ENCODE measurements around the gene SAA1. TPM values are rescaled to one million over a fixed set of nuclear protein-coding genes. Genes with fewer than 3 reads are reported as not detected.

Gene SAA1
- total and polyA plus RNA-seq, 9 of the 15 experiments (the other 6 are each of a cell fraction or from before 2014, with no cell fraction given) = 6.3 TPM; not detected in 8

GRCh38 chr11:18230859-18231258 is 35.2 kb upstream of the SAA1 start:
- ChIA-PET POLR2A (interaction anchor here (0.6 to 1.5 kb wide), 3 partner anchors 13 to 53 kb away, joined by 3 to 5 read pairs (median 3); no protein-coding TSS in a partner anchor), CTCF (ENCODE audit: low intra/inter-chr PET ratio) (no interaction called here)
- Histone ChIP-seq H4K20me1 (replicated peaks; ENCODE audit: control insufficient read depth, insufficient read depth, low read length) (no peaks in the 10 kb centered on the region), H3K9me1 (ENCODE audit: control insufficient read depth, insufficient read depth, low read length) (no peaks in the 10 kb centered on the region), H2AFZ (ENCODE audit: low read depth, low read length) (no peak overlapping the region), H3K79me2 (ENCODE audit: control insufficient read depth, insufficient read depth, low read length) (no peaks in the 10 kb centered on the region), H3K9ac (ENCODE audit: insufficient read depth in 1 of 2, low read depth in 2 of 2, low read length in 2 of 2) (no peak overlapping the region), H3K9me3 (replicated peaks; ENCODE audit: control insufficient read depth, insufficient read depth, low read depth, low read length) (no peaks in the 10 kb centered on the region), H3K4me2 (ENCODE audit: insufficient read depth, low read length) (no peak overlapping the region), H3K27ac (ENCODE audit: extremely low read depth, low read depth, low read length) (no peak overlapping the region), H3K4me1 (replicated peaks in 1 of 2; ENCODE audit: control insufficient read depth in 2 of 2, insufficient read depth in 2 of 2, low read length in 2 of 2) (no peaks in the 10 kb centered on the region), H3K4me3 (no peak overlapping the region), H3K27me3 (ENCODE audit: control insufficient read depth in 2 of 2, insufficient read depth in 2 of 2, low read length in 2 of 2) (peaks cover 4 to 11% of the 10 kb centered on the region in 2 experiments; a peak in 3 of 5 replicates), H3K36me3 (ENCODE audit: control insufficient read depth, insufficient read depth, low read length) (no peaks in the 10 kb centered on the region)
- FAIRE-seq (no peak), ATAC-seq (peak; percentile 34; the same call in 2 of the 3 replicates), DNase-seq (ENCODE audit: extremely low read depth in 1 of 4, low spot score in 3 of 4) (no peak)
- 10% methylated on average over 2 of the region's 2 CpGs for WGBS (ENCODE audit: insufficient coverage, low coverage, missing lambda C conversion rate)
- intact Hi-C loops (cut with micrococcal nuclease) (loop anchor here (10.0 kb wide), 1 partner anchor 294 kb away; the partner anchor contains the start of gene TSG101), in situ Hi-C loops (cut with MboI) (no loop called here)
- BruUV-seq (replicated peaks) = no TSS peak
- TF ChIP-seq ZNF780A (CRISPR knock-in tag; IDR thresholded peaks at IDR 0.05) = no peak
- no peak for TF ChIP-seq LARP7 (IDR thresholded peaks at IDR 0.05)
- no peak for TF ChIP-seq ARID4B (CRISPR knock-in tag; IDR thresholded peaks at IDR 0.05)
- no peak for TF ChIP-seq NFIX (CRISPR knock-in tag; IDR thresholded peaks at IDR 0.05; ENCODE audit: low read depth)
- no peak for TF ChIP-seq ZNF668 (CRISPR knock-in tag; IDR thresholded peaks at IDR 0.05)
- no peak for TF ChIP-seq NCOA2 (IDR thresholded peaks at IDR 0.05; ENCODE audit: partially characterized antibody in 2 of 2)
- TF ChIP-seq ZNF79 (CRISPR knock-in tag; IDR thresholded peaks at IDR 0.05; ENCODE audit: low read depth) = no peak
- TF ChIP-seq RBM39 (optimal IDR thresholded peaks at IDR 0.05; ENCODE audit: low read depth, low read length) = no peak
- TF ChIP-seq SRSF9 (IDR thresholded peaks at IDR 0.05; ENCODE audit: borderline replicate concordance, low read depth, low read length) = no peak
- no peak for TF ChIP-seq E2F6 (IDR thresholded peaks at IDR 0.05; ENCODE audit: borderline replicate concordance in 1 of 2, extremely low read depth in 1 of 2, insufficient read depth in 1 of 2, insufficient read length in 1 of 2, low read depth in 1 of 2, low read length in 1 of 2, poor library complexity in 1 of 2, severe bottlenecking in 1 of 2)
- no peak for TF ChIP-seq TOE1 (IDR thresholded peaks at IDR 0.05; ENCODE audit: borderline replicate concordance)
- no peak for TF ChIP-seq TOE1 (CRISPR knock-in tag; IDR thresholded peaks at IDR 0.05; ENCODE audit: borderline replicate concordance, low read depth)
- TF ChIP-seq ZC3H4 (CRISPR knock-in tag; IDR thresholded peaks at IDR 0.05; ENCODE audit: borderline replicate concordance) = no peak

All from K562 (cell line).